ENCODE measurements around the gene HMG20A. TPM values are rescaled to one million over a fixed set of nuclear protein-coding genes. Genes with fewer than 3 reads are reported as not detected.

The HMG20A gene
- total RNA-seq, 1 experiment from 2014 or later = 54.0 TPM

GRCh38 chr15:77528968-77529319, 108.3 kb downstream of the HMG20A start:
- DNase-seq (ENCODE audit: low read depth, low spot score) (no peak), ATAC-seq (no peak)
- intact Hi-C loops (cut with micrococcal nuclease; ENCODE audit: unreplicated experiment) = no loop called here
- ChIA-PET POLR2A (no interaction called here), CTCF (interaction anchor here (0.6 kb wide), 1 partner anchor 50 kb away, joined by 4 read pairs; no protein-coding TSS in a partner anchor)
- Histone ChIP-seq H3K27ac (ENCODE audit: low read length) (no peak overlapping the region), H3K4me3 (ENCODE audit: low read depth in 2 of 2, low read length in 2 of 2) (no peak overlapping the region), H3K27me3 (ENCODE audit: control insufficient read depth, insufficient read depth, low read length) (no peaks in the 10 kb centered on the region), H3K9me3 (ENCODE audit: control insufficient read depth, insufficient read depth, low read depth, low read length) (no peaks in the 10 kb centered on the region), H3K4me1 (ENCODE audit: control insufficient read depth, insufficient read depth, low read length) (peaks cover 8% of the 10 kb centered on the region; the same call in 1 of the 2 replicates), H3K36me3 (ENCODE audit: control insufficient read depth, insufficient read depth, low read length) (no peaks in the 10 kb centered on the region)
- TF ChIP-seq TCF7L2 (IDR thresholded peaks at IDR 0.05; ENCODE audit: low read depth, low read length) = no peak
- TF ChIP-seq SIN3A (IDR thresholded peaks at IDR 0.05; ENCODE audit: borderline replicate concordance, insufficient read depth, low read depth, low read length) = no peak
- TF ChIP-seq REST (IDR thresholded peaks at IDR 0.05; ENCODE audit: insufficient read depth in 1 of 2, low read depth in 2 of 2, low read length in 1 of 2) = no peak
- TF ChIP-seq CTCF (IDR thresholded peaks at IDR 0.05) = no peak
- TF ChIP-seq POLR2AphosphoS5 (IDR thresholded peaks at IDR 0.05; ENCODE audit: low read depth, low read length) = no peak
- in situ Hi-C loops (cut with HindIII; ENCODE audit: low pct_unique_long_range_greater_than_20kb, low sequenced_read_pairs) = no loop called here
- no TSS peak for BruUV-seq (replicated peaks)

GRCh38 chr15:77529394-77530159, 108.9 kb downstream of the HMG20A start:
- TF ChIP-seq CTCF (IDR thresholded peaks at IDR 0.05) (no peak), SIN3A (IDR thresholded peaks at IDR 0.05; ENCODE audit: borderline replicate concordance, insufficient read depth, low read depth, low read length) (no peak), POLR2AphosphoS5 (IDR thresholded peaks at IDR 0.05; ENCODE audit: low read depth, low read length) (no peak), TCF7L2 (IDR thresholded peaks at IDR 0.05; ENCODE audit: low read depth, low read length) (no peak), REST (IDR thresholded peaks at IDR 0.05; ENCODE audit: insufficient read depth in 1 of 2, low read depth in 2 of 2, low read length in 1 of 2) (no peak)
- no peaks in the 10 kb centered on the region for H3K9me3 ChIP-seq (ENCODE audit: control insufficient read depth, insufficient read depth, low read depth, low read length)
- BruUV-seq (replicated peaks) = no TSS peak
- intact Hi-C loops (cut with micrococcal nuclease; ENCODE audit: unreplicated experiment) (no loop called here), in situ Hi-C loops (cut with HindIII; ENCODE audit: low pct_unique_long_range_greater_than_20kb, low sequenced_read_pairs) (no loop called here)
- H3K4me1 ChIP-seq (ENCODE audit: control insufficient read depth, insufficient read depth, low read length) = peaks cover 12% of the 10 kb centered on the region; the same call in 1 of the 2 replicates
- H3K4me3 ChIP-seq (ENCODE audit: low read depth in 2 of 2, low read length in 2 of 2) = no peak overlapping the region
- 0 out of 2 replicates have a peak overlapping the region, but pooled peaks have one; percentile 9 for H3K27ac ChIP-seq (ENCODE audit: low read length)
- H3K27me3 ChIP-seq (ENCODE audit: control insufficient read depth, insufficient read depth, low read length) = no peaks in the 10 kb centered on the region
- no peak for ATAC-seq
- ChIA-PET CTCF (interaction anchor here (0.6 kb wide), 1 partner anchor 49 kb away, joined by 4 read pairs; no protein-coding TSS in a partner anchor), POLR2A (no interaction called here)
- no peak for DNase-seq (ENCODE audit: low read depth, low spot score)
- no peaks in the 10 kb centered on the region for H3K36me3 ChIP-seq (ENCODE audit: control insufficient read depth, insufficient read depth, low read length)

All from Panc1 (cell line).